T-helper 9 cell (primary cell): ENCODE measurements around the gene TRAP1.
A peak's percentile ranks its signal among the peaks of the same experiment; 100 is the strongest.
"Not testable (repeated sequence)": the region's sequence is repeated elsewhere in the genome, so short reads cannot be mapped to it uniquely, and the experiment has no call there.

Experiments used
- DNase-seq: peaks from one replicate; pipeline ENCODE4 v3.0.0-alpha.2; 2020

Gene TRAP1

DNA sequence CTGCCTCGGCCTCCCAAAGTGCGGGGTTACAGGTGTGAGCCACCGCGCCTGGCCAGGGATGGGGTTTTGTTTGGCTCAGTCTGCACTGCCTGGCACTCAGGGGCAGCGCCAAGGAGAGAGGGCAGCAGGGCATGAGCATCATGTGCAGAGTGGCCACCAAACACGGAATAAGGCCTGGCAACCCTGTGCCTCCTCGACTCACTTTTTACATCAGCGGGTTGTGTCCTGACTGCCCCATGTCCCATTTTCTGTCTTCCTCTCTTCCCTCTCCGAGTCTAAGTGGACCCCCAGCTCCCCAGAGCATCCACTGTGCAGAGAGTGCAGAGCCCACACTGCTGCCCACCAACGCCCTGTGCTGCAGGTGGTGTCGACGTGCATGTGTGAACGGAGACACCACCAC is 18.2 kb upstream of the TRAP1 start:
- DNase-seq, result no peak

DNA sequence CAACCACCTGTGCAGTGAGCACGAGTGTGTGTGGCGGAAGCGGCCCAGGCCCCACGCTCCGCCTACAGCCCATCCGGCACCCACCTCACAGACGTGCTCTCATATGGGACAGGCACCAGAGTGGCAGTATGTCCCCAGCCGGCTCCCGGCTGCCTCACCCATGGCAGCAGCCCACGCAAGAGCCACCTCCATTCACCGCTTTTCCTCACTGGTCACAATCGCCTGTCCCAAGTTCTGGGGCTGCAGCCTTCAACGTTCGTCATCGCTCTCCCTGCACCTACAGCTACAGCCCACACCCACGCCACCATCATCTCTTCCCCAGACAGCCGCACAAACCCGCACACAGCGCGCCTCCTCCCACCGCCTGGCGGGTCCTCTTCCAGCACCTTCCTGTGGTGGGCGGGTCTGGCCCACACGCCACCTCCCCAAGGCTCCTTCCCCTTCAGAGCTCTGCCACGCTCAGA is 17.5 kb upstream of the TRAP1 start:
- no peak for DNase-seq

DNA sequence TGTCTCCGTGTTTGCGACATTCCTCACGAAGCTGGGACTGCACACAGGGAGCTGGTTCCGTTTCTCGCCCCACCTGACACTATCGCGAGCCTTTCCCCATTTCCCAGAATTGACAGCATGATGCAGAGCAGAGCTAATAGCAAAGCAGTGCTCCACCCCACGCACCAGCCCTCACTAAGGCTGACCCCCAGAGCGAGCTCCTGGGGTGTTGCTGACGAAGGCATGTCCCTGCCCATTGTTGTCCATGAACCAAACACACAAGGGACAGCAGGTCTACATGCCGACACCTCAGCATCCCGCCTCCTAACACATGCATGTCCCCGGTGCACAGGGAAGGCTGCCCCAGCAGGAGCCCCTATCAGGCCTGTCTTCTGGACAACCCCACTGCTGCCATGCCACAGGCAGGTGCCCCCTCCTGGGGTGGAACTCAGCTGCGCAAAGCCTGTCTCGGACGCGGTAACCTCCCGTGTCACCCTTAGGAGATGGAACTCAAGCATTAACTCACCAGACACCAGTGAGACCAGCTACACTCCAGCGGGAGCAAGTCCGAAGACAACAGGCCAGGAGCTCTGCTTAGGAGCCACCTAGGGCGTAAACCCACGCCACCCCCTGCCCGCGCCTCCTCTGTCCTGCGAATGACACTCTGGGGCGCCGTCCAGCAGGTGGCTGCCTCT is 16.9 kb upstream of the TRAP1 start:
- no peak for DNase-seq

DNA sequence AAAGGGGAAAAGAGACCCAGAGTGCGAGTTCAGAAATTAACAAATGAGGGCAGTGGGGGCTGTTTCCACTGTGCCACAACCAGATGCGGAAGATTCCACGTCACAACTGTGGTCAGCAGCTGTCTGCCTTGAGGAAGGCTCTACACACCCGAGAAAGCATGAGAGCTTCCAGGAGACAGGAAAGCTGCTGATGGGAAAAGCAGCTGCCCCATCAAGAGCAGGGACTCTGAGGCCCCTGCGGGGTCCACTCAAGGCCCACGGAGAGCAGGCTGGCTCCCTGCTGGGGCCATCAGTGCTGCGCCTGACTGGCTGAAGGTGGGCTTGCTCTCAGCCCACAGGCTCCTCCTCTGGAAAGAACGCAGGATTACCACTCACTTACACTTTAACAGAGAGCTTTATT is 14.8 kb upstream of the TRAP1 start:
- no peak for DNase-seq

GRCh38 chr16:3731126-3731935 is 14.0 kb upstream of the TRAP1 start:
- DNase-seq, result no peak

- DNase-seq, result no peak
Observed at GRCh38 chr16:3730161-3731125, 13.1 kb upstream of the TRAP1 start.

DNA sequence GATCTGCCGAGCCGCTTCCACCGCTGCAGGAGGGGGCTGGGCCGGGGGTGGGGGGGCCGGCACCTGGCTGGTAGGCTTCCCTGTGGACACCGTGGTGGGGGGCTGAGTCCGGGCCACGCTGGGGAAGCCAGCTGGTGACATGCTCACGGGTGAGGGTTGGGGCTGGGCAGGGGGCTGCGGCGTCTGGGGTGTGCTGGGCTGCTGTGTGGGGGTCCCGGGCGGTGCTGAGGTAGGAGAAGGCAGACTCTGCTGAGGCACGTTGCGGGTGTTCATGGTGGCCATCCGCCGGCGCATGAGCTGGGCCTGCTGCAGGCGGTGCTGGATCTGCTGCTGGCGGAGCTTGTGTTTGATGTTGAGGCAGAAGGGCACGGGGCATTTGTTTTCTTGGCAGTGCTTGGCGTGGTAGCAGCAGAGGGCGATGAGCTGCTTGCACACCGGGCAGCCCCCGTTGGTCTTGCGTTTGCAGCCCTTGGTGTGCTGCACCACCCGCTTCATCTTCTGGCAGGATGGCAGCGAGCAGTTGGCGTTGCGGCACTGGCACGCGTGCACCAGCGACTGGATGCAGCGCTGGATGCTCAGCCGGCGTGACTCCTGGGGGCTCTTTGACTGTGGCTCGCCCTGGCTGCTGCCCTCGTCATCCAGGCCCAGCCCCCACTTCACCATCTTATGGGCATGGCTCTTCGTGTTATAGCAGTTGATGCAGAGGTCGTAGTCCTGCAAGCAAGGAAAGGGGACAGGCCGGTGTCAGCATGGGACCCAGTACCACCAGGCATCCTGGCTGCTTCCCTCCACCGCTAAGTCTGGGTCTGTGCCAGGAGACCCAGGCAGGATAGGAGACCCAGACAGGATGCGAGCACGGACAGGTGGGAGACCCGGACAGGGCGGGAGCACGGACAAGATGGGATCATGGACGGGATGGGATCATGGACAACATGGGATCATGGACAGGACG is 12.1 kb upstream of the TRAP1 start:
- no peak for DNase-seq

GRCh38 chr16:3728424-3729160 is 11.3 kb upstream of the TRAP1 start:
- DNase-seq, result no peak

GRCh38 chr16:3727806-3728381 is 10.6 kb upstream of the TRAP1 start:
- DNase-seq, result no peak

GRCh38 chr16:3726021-3726687 is 8.8 kb upstream of the TRAP1 start:
- no peak for DNase-seq

DNA sequence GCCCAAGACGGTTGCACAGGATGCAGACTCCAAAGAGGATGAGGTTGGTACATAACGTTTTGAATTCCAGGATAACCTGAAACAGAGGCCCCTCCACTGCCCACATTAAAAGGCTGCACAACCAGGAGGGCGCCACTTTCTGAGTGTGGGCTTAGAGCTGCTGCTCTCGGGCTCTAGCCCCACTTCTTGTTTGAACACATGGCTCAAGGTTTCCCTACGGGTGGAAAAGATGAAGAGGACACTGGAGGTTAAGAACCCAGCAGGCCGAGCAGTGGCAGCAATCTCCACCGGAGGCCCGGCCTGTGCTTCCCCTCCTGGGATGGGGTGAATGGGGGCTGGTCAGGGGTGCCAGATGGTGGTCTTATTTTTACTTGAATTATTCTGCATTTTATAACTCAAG is 8.0 kb upstream of the TRAP1 start:
- DNase-seq, result no peak

DNA sequence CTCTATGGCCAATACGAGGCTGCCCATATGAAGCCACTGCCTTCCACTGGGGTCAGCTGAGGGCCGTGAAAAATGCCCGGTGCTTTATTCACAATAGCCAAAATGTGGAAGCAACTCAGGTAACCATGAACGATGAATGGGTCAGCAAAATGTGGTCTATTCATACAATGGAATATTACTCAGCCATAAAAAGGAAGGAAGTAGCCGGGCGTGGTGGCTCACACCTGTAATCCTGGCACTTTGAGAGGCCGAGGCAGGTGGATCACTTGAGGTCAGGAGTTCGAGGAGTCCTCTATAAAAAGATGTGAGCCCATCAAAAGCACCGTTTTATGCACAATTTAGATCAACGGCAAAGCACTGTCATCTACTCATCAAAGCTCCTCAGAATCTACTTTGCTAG is 5.2 kb upstream of the TRAP1 start:
- no peak for DNase-seq

DNA sequence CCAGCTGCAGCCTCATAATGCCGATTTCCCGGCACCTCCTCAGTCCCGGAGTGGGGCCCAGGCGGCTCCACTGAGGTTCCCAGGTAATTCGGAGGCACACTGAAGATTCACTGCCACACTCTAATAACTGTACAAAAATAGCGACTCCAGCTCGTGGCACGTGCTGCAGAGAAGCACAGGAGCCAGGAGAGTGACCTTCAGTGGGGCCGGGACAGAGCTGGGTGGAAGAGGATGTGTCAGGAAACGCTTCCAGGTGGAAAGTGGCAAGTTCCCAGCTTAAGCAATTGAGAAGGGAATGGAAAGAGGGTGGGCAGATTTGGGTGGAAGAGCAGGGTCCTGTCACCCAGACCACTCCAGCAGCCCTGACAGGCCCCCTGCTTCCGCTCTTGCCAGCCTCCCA is 3.1 kb upstream of the TRAP1 start:
- no peak for DNase-seq

GRCh38 chr16:3718628-3719027 is 1.3 kb upstream of the TRAP1 start:
- no peak for DNase-seq

GRCh38 chr16:3718019-3718391 is 681 bp upstream of the TRAP1 start:
- DNase-seq, result no peak

GRCh38 chr16:3716831-3717234 is 491 bp downstream of the TRAP1 start:
- peak; percentile 7 for DNase-seq

GRCh38 chr16:3715430-3715829 is 1.9 kb downstream of the TRAP1 start:
- no peak for DNase-seq

- DNase-seq, result not testable (repeated sequence)
Observed at GRCh38 chr16:3714378-3714777, 2.9 kb downstream of the TRAP1 start.

DNA sequence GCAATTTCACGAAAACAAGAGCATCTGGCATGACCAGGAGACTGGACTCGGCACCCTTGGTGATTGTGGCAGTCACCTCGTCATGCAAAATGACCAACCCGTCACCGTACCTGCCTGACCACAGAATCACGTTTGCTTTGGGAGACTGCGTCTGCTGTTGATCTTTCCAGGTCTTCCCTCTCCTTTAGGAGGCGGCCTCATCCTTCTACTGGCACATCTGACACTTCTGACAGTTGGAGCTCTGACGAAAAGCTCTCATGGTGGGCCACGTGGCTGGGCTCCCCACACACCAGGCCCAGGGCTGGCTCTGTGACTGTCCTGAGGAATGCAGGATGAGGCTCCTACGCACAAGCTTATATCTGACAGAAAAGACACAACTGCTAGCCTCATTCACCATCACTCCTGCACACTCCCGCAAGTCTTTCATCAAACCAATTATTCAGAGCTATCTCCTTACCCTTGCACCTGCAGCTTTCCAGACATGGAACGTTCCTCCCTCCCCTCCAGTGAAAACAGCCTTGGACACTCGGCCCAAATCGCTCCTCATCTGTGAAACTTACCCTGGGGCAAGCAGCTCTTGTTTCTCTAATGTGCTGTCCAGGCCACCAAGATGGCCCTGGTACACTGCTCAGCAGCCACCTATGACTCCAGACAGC is 3.6 kb downstream of the TRAP1 start:
- no peak for DNase-seq

GRCh38 chr16:3712861-3713372 is 4.4 kb downstream of the TRAP1 start:
- no peak for DNase-seq
